Cardiac fibroblast (primary cell): ENCODE results near the gene OR5AK2.

Experiments used
- DNase-seq, 2 donors: peaks; one replicate each; pipeline versions ENCODE4 v3.0.0 to v3.0.0-alpha.2; 2010; ENCODE audit warnings: low read depth in 2 of 2
- H3K4me3 ChIP-seq, 2 donors: replicated peaks in 1 of 2; 1 replicate in 1 of 2; 2 replicates in 1 of 2; pipeline ENCODE4 v1.5.1; 2011; ENCODE audit warnings: low read depth in 2 of 2, low read length in 2 of 2, mild to moderate bottlenecking in 2 of 2, moderate library complexity in 1 of 2
- TF ChIP-seq, protein P1 (sequence below): IDR thresholded peaks from one replicate; pipeline ENCODE4 v1.5.1; 2011; ENCODE audit warnings: low read depth, mild to moderate bottlenecking, low read length, inconsistent platforms

OR5AK2 gene

DNA sequence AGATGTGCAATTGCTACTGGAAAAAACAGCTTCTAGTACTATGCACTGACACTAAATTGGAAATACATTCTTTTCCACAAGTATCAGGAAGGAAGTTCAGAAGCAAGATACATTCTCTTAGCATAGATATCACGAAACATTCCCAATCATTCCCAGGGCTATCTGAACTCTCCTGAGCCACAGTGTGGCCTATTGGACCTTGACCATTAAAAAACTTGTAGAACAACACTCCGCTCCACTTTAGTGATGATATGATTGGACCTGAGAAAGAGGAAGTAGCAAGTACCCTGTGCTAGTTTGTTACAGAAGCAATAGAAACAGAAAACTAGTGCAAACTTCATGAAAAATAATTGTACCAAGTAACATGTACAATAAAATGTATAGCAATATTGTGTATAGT, 11.4 kb upstream of the OR5AK2 start:
- H3K4me3 ChIP-seq: no peak overlapping the region
- no peak for DNase-seq
- TF ChIP-seq, protein P1, sequence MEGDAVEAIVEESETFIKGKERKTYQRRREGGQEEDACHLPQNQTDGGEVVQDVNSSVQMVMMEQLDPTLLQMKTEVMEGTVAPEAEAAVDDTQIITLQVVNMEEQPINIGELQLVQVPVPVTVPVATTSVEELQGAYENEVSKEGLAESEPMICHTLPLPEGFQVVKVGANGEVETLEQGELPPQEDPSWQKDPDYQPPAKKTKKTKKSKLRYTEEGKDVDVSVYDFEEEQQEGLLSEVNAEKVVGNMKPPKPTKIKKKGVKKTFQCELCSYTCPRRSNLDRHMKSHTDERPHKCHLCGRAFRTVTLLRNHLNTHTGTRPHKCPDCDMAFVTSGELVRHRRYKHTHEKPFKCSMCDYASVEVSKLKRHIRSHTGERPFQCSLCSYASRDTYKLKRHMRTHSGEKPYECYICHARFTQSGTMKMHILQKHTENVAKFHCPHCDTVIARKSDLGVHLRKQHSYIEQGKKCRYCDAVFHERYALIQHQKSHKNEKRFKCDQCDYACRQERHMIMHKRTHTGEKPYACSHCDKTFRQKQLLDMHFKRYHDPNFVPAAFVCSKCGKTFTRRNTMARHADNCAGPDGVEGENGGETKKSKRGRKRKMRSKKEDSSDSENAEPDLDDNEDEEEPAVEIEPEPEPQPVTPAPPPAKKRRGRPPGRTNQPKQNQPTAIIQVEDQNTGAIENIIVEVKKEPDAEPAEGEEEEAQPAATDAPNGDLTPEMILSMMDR: no peak

DNA sequence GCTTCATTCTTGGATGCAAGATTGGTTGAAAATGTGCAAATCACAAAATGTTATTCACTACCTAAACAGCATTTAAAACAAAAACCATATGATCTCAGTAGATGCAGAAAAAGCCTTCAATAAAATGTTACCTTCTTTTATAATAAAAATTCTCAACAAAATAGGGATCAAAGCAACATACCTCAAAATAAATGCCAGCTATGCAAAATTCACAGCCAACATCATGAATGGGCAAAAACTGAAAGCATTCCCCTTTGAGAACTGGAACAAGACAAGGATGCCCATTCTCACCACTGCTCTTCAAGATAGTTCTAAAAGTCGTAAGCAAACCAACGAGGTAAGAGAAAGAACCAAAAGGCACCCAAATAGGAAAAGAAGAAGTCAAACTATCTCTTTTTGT, 2.0 kb downstream of the OR5AK2 start:
- no peak overlapping the region for H3K4me3 ChIP-seq
- TF ChIP-seq, protein P1: no peak
- DNase-seq: no peak

DNA sequence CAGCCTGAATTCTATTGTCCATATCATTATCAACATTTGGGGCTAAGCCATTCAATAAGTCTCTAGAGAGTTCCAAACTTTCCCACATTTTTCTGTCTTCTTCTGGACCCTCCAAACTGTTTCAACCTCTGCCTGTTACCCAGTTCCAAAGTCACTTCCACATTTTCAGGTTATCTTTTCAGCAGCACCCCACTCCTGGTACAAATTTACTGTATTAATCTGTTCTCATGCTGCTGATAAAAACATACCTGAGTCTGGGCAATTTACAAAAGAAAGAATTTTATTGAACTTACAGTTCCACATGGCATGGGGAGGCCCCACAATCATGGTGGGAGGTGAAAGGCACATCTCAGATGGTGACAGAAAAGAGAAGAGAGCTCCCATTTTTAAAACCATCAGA, 5.8 kb downstream of the OR5AK2 start:
- TF ChIP-seq, protein P1: no peak
- no peak overlapping the region for H3K4me3 ChIP-seq
- DNase-seq: no peak

DNA sequence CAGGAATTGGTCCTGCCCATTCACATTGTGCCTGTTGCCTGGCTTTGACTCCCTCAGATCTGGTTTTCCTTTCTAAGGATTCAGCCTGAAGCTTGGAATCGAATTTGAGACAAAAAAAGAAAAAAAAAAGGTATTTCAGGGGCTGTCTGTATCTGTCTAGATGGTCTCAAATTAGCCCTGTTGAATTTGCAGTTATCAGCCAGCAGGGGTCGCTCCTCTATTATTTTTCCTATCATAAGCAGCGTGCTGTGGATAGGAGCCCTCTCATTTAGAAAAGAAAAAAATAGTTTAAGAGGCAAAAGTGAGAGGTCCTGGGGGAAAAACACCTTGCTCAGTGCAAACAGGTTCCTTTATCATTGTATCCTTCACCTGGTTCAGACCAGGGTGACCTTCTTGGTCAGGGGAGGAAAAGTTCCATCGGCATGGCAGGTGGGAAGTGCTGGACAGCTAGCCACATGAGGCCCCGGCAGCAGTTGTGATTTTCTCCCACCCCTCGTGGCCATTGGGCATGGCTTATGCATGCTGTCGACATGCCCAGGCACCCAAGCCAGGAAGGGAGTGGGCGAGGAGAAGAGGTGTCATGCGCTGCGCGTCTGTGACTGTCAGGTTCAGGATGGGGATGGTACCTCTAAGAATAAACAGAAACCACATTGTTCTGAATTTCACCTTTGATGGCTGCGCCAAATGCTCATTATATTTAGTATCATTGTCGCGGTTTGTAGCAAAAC, 13.1 kb downstream of the OR5AK2 start:
- DNase-seq: peak; percentile 18 to 58
- TF ChIP-seq, protein P1: peak; percentile 60
- no peak overlapping the region for H3K4me3 ChIP-seq

DNA sequence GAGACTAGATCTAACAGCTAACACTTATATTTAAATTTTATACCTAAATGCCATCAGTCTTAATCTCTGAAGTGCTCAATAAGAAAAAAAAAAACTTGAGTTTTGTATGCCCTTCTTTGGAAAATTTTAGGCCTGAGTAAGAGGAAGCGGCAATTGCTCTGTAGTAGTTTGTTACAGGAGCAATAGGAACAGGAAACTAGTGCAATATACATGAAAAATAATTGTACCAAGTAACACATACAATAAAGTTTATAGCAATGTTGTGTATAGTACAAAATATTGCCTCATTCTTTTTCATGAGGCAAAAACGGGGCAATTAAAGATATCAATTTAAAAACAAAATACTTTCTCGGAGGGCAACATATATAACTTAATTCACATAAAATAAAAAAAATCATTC, 19.7 kb downstream of the OR5AK2 start:
- no peak for DNase-seq
- no peak overlapping the region for H3K4me3 ChIP-seq
- TF ChIP-seq, protein P1: no peak

DNA sequence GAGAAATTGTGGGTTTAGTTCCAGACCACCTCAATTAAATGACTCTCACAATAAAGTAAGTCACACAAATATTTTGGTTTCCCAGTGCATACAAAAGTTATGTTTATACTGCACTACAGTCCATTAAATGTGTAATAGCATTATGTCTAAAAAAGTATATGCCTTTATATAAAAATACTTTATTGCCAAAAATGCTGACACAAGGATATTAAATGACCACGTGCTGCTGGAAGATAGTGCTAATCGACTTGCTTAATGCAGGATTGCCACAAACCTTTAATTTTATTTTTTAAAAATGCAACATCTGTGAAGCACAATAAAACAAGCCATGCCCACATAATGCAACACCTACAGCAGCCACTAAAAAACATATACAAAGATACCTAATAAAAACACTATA, 27.0 kb downstream of the OR5AK2 start:
- no peak for DNase-seq
- TF ChIP-seq, protein P1: no peak
- H3K4me3 ChIP-seq: no peak overlapping the region

DNA sequence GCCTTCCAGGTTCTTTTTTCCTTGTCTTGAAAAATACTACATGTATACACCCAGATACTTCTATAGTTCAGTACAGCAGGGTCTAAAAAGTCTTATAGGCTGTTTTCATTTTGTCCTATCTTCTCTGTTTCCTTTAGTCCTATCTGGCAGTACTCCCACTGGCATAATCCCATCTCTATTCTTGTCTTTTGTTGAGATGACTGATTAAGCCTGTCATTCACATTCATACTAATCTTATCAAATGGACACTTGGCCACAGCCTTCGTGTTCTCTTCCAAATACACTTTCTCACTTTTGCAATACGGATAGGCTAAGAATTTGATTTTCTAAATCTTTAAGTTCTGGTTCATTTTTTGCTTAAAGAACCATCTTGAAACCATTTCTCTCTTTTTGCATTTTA, 42.8 kb downstream of the OR5AK2 start:
- no peak overlapping the region for H3K4me3 ChIP-seq
- TF ChIP-seq, protein P1: no peak
- DNase-seq: peak in 1 of 2 donors; percentile 59
